ENCODE data around the gene MADCAM1.

The MADCAM1 gene

DNA sequence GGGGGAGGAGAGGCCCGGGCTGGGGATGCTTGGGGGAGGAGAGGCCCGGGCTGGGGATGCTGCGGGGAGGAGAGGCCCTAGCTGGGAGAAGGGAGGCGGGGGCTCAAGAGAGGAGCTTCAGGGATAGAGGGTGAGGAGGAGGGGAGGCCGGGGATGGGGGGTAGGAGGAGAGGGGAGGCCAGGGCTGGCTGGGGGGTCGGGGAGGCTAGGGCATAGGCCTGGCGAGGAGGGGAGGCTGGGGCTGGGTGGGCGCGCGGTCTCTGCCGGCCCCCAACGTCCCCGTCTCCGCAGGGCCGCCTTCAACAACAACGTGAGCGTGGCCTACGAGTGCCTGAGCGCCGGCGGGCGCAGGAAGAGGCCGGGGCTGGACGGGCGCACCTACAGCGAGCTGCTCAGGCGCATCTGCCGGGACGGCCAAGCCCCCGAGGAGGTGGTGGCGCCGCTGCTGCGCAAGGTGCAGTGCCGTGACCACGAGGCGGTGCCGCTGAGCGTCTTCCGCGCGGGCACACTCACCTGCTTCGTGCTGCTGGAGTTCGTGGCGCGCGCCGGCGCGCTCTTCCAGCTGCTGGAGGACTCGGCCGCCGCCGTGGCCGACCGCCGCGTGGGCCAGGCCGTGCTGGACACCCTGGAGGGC is 22.4 kb downstream of the MADCAM1 start:
- ChIA-PET POLR2A (interaction anchor here (0.6 kb wide), 1 partner anchor 12 kb away, joined by 3 read pairs; the partner anchor contains the start of gene CDC34), CTCF (interaction anchor here (1.2 to 5.5 kb wide), 2 partner anchors 9 to 12 kb away, joined by 4 to 63 read pairs; partner anchors contain the start of gene TPGS1)
- no peak overlapping the region for H3K4me3 ChIP-seq (ENCODE audit: low read depth, low read length)
- no peak for DNase-seq (ENCODE audit: low read depth, low spot score)
- peak; percentile 10 for TF ChIP-seq CTCF (IDR thresholded peaks at IDR 0.05; ENCODE audit: insufficient read depth, low read length, missing control alignments)

GRCh38 chr19:519449-519865 is 23.2 kb downstream of the MADCAM1 start:
- ChIA-PET CTCF (interaction anchor here (5.5 kb wide), 1 partner anchor 9 kb away, joined by 63 read pairs; no protein-coding TSS in a partner anchor), POLR2A (no interaction called here)
- no peak for TF ChIP-seq CTCF (IDR thresholded peaks at IDR 0.05; ENCODE audit: insufficient read depth, low read length, missing control alignments)
- DNase-seq (ENCODE audit: low read depth, low spot score), result no peak
- H3K4me3 ChIP-seq (ENCODE audit: low read depth, low read length), result no peak overlapping the region

DNA sequence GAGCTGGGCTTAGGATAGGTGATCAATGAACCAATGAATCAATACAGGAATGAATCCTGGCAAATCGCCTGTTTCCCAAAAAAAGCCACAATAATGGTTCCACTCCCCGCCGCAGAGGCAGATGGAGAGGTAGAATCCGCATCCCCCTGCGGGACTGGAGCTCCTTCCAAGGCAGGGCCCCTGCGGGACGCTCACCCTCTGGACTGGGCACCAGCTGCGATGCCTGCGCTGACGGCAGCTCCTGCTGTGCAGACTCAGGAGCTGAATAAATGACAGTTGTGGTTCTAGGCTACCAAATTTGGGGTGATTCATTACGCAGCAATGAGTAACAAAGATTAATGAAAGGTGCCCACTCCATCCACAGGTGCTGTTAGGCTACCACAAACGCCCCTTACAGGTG is 26.4 kb downstream of the MADCAM1 start:
- ChIA-PET POLR2A (no interaction called here), CTCF (interaction anchor here (1.6 to 5.5 kb wide), 3 partner anchors 8 to 16 kb away, joined by 3 to 63 read pairs (median 10); partner anchors contain the start of genes CDC34 and TPGS1)
- no peak for DNase-seq (ENCODE audit: low read depth, low spot score)
- TF ChIP-seq CTCF (IDR thresholded peaks at IDR 0.05; ENCODE audit: insufficient read depth, low read length, missing control alignments), result no peak
- no peak overlapping the region for H3K4me3 ChIP-seq (ENCODE audit: low read depth, low read length)

GRCh38 chr19:524062-524674 is 27.9 kb downstream of the MADCAM1 start:
- ChIA-PET POLR2A (no interaction called here), CTCF (interaction anchor here (1.3 to 10.3 kb wide), 2 partner anchors 13 to 18 kb away, joined by 5 to 113 read pairs; no protein-coding TSS in a partner anchor)
- no peak for DNase-seq (ENCODE audit: low read depth, low spot score)
- no peak for TF ChIP-seq CTCF (IDR thresholded peaks at IDR 0.05; ENCODE audit: insufficient read depth, low read length, missing control alignments)
- no peak overlapping the region for H3K4me3 ChIP-seq (ENCODE audit: low read depth, low read length)

GRCh38 chr19:525029-525428 is 28.7 kb downstream of the MADCAM1 start:
- TF ChIP-seq CTCF (IDR thresholded peaks at IDR 0.05; ENCODE audit: insufficient read depth, low read length, missing control alignments), result no peak
- H3K4me3 ChIP-seq (ENCODE audit: low read depth, low read length), result no peak overlapping the region
- ChIA-PET CTCF (interaction anchor here (1.2 to 10.3 kb wide), 3 partner anchors 14 to 19 kb away, joined by 3 to 113 read pairs (median 5); no protein-coding TSS in a partner anchor), POLR2A (no interaction called here)
- no peak for DNase-seq (ENCODE audit: low read depth, low spot score)

GRCh38 chr19:525857-526419 is 29.7 kb downstream of the MADCAM1 start:
- no peak for TF ChIP-seq CTCF (IDR thresholded peaks at IDR 0.05; ENCODE audit: insufficient read depth, low read length, missing control alignments)
- ChIA-PET POLR2A (no interaction called here), CTCF (interaction anchor here (1.2 to 10.3 kb wide), 2 partner anchors 15 to 19 kb away, joined by 3 to 113 read pairs; no protein-coding TSS in a partner anchor)
- H3K4me3 ChIP-seq (ENCODE audit: low read depth, low read length), result no peak overlapping the region
- DNase-seq (ENCODE audit: low read depth, low spot score), result no peak

Data from AG04449 (cell line).